Stimulated activated CD4-positive, alpha-beta T cell treated with anti-CD3 and anti-CD28 coated beads, Interleukin-2, amount 100 ng/mL, for 4 hours (primary cell): ENCODE data around the gene TMEM178A.
"Not testable (repeated sequence)": the region's sequence is repeated elsewhere in the genome, so short reads cannot be mapped to it uniquely, and the experiment has no call there.

Experiments
- DNase-seq: peaks from one replicate; pipeline ENCODE4 v3.0.0-alpha.2; 2020; ENCODE audit warnings: low read depth

Gene TMEM178A

DNA sequence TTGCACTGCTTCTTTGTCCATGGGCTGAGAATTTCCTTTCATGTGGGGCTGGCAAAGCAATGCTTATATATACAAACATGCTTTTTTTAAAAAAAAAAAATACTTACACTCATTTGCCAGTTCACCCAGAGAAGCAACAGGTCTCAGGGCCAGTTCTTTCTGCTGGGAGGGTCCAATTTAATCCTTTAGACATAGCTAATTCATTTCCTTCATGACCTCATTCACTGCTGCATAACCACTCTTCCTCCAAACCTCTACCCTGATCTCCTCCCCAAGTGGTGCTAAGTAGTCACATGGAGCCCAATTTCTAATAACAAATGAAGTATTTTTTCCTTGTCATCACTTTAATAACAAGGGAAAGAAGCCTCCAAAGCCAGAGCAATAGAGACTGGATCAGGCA, 17.1 kb upstream of the TMEM178A start:
- DNase-seq: no peak

DNA sequence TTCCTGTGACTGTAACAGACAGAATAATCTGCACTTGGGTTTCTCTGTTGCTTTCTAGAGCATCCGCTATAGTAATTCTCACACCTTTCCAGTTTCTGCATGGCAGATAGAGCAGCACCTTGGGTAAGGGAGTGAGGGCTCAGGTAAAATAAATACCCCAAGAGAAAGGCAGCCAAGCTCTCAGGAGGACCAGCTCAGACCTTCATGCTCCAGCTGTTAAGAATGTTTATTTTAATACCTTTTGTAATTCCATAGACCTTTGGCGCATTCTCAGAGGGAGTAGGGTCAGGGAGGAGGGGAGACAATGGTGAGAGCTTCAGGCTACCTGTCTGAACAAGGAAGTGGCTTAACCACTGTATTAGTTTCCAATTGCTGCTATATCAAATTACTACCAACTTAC, 16.2 kb upstream of the TMEM178A start:
- no peak for DNase-seq

DNA sequence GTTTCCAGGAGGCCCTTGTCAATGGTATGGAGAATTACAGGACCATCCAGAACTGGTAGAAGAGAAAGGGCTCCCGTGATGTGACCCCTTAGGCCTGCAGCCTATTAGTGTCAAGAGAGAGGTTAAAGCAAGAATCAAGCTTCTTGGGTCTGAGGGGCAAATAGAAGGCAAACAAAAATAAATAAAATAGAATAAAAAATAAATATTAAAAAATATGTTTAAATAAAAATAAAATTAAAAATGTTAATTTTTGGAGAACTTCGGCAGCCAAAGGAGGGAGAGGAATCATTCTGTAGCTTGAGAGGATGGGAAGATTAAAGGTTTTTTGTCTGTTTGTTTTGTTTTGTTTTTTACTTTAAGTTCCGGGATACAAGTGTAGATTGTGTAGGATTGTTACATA, 15.2 kb upstream of the TMEM178A start:
- no peak for DNase-seq

GRCh38 chr2:39656215-39656614, 9.5 kb upstream of the TMEM178A start:
- not testable (repeated sequence) for DNase-seq

- DNase-seq: no peak
These were observed 8.3 kb upstream of the TMEM178A start for GRCh38 chr2:39657287-39657937.

GRCh38 chr2:39658371-39658770, 7.3 kb upstream of the TMEM178A start:
- no peak for DNase-seq

DNA sequence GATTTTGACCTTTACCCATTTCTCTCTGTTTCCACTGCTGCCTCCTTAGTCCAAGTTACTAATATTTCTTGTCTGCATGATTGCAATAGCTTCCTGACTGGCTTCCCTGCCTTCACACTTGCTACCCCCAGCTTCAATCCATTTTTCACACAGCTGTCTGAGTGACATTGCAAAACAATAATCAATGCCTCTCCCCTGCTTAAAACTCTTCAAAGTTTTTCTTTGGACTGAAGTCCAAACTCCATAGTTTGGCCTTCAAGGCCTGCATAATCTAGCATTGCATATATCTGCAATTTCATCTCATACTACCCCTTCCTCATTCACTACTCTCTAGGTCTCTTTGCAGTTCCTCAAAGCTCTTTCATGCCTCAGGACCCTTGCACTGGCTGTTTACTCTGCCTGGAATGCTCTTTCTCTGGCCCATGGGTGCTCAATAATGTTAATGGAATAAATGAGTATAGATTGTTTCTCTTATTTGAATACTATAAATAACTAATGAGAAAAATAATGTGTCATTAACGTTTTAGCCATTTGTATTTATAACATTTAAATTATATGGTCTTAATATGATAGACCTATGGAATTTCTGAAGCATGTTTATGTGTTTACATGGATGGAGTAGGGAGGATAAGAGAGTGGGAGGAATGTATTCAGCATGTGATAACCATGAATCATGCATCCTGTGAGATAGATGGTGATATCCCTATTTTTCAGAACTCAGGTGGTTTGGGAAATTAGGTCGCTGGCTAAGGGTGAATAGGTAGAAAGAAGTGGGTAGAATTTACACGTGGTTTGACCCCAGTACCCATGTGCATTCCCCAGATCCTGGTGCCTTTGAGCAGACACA, 5.7 kb upstream of the TMEM178A start:
- no peak for DNase-seq

DNA sequence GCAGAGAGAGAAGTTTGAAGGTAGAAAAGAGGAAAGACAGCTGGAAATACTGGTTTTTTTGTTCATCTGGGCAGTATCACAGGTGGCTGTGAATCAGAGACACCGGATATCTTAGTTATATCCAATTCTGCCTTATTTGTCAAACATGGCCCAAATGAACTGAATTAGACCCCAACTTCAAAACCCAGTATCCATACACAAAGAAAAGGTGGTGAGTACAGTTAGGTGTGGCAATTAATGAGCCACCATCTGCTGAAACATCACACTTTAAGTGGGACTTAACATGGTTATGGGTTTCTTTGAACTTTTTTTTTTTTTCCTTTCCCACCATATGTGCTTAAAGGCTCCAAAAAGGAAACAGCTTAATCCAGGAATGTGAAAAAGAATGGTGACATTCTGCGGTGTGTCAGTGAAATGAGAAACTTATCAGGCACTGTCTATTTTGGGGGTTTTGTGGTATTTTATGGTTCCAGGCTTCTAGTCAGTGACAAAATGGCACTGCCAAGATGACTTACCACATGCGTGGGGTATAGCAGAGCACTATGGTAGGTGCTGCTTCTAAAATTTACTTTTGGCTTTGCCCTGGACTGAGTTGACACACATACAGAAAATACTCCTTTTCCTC, 5.0 kb upstream of the TMEM178A start:
- DNase-seq: no peak

GRCh38 chr2:39661826-39662225, 3.9 kb upstream of the TMEM178A start:
- DNase-seq: no peak

GRCh38 chr2:39663187-39663930, 2.4 kb upstream of the TMEM178A start:
- no peak for DNase-seq

DNA sequence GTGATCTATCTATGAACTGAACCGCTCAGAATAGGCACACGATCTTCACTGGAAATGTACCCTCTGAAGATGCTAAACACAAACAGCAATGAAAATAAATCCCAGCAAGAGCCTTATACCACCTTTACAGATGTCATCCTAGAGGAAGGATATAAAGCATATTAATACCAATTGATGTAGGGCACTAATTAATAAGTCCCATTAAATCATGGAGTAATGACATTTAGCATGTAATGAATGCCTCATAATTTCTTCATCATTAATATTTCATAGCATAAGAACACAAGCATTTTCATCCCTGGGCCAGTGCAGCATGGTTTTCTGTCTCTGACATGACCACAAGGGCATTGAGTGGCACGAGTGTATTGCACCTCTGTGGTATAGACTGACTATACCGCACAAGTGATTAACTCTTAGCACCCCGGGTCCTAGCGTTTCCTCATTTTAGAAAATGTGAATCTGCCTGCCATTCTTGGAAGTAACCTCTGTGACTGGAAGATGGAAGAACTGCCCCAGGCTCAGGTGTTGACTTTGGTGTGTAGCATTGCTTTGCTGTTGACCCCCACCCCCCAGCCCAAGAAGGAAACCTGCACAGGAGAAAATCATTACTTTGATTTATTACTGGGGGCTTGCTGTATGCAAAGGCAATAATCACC, 1.4 kb upstream of the TMEM178A start:
- DNase-seq: no peak

DNA sequence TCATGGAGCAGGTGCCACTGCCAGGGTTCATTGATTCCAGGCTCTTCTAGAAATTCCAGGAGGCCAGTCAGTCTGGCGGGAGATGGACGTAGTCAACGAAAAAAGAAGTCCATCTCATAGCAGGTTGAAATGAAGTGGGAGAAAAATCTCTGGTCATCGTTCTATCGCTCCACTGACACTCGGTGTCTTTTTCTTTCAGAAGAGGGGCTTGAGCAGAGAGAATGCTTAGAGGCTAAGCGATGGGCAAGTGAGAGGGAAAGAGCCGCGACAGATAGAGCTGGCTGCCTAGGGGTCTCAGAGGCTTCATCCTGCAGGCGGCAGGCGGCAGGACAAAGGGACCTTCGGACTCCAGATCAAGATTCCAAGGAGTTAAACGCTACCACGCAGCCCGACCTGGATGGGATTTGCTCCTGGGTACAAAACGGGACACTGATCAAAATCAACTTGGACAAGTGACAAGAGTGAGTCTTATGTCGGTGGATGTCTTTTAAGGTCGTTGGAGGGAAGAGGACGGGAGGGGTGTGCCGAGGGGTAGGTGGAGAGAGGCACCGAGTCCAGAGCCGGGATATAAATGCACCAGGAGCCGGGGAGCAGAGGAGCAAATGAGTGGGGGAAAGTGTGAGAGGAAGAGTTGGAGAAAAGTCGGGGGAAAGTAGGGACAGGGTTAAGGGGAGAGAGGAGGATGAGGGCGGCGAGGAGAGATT, 677 bp upstream of the TMEM178A start:
- DNase-seq: no peak

DNA sequence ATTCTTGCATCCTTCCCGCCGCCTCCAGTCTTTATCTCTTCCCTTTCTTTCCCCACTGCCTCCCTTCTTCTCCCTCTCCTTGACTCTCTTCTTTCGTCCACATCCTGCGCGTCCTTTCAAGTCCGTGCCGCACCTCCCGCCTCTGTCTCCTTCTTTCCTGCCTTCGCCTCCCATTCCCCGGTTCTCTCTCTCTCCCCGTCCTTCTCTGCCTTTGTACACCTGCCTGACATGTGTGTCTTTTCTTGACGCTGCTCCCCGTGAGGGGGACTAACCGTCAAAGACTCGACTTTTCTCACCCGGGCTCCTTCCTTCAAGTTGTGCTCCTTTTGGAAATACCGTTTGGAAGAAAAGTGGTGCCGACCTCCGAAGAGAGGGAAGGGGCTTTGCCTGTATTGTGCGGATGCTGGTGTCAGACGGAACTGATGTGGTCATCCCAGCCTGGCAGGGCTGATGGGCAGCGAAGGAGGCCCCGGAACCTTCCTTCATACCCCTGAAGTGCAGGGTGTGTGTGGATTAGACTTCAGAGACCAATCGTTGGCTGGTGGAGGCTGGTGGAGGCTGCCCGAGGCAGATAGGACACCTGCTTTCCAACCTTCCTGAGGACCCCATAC, 879 bp downstream of the TMEM178A start:
- DNase-seq: no peak

- DNase-seq: no peak
These were observed 1.6 kb downstream of the TMEM178A start for GRCh38 chr2:39667104-39667885.

DNA sequence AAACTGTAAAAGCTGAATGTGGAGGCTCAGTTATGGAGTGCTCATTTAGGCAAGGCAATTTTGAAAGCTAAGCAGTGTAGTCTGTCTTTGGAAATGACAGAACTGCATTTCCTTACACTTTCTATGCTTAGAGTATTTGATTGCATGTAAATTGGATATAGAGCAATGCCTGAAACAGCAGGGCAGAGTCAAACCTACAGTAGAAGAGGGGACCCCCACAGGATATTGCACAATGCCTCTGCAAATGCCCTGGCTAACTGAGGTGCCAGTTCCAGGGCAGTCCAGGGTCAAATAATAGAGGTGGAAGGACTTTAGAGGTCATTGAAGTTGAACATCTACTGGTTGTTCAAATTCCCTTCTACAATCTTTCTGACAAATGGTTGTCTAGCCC, 2.2 kb downstream of the TMEM178A start:
- DNase-seq: no peak

DNA sequence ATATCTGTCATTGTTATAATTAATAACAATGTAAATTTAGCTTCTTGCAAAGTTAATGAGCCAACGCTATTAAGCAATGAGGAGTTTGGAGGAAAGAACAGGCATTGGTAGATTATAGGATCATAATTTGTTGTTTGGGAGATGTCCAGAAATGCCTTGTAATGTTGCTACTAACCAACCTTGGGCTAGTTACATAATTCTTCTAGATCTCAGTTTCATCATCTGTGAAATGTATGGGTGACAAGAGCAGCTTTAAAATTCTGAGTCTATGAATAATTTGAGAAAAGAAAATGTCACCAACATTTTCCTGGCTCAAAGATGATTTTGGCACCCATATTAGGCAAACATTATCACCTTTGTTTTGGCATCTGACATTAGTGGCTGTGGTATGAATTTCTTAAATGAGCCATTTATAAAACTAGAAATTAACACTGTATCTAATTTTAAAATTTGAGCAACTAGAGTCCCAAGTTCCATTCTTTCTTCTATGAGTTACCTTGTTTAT, 2.9 kb downstream of the TMEM178A start:
- no peak for DNase-seq

GRCh38 chr2:39671604-39672003, 5.9 kb downstream of the TMEM178A start:
- no peak for DNase-seq

DNA sequence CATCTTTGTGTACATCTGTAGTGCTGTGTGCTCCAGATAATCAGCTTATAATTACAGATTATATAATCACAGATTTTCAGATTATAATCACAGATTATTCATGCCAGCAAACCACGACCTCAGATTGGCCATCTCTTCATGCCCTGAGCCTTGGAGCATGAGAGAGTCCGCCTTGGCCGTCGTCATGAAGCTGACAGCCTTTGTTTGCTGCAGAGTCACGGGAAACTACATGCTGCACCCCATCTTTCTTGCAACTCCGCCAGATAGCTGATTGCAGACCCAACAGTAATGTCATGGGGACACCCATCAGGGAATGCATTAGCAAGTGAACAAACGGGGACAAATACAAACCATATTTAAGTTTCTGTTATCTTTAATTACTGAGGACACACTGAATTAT, 7.3 kb downstream of the TMEM178A start:
- no peak for DNase-seq

- no peak for DNase-seq
These were observed 10.6 kb downstream of the TMEM178A start for GRCh38 chr2:39676342-39676741.

DNA sequence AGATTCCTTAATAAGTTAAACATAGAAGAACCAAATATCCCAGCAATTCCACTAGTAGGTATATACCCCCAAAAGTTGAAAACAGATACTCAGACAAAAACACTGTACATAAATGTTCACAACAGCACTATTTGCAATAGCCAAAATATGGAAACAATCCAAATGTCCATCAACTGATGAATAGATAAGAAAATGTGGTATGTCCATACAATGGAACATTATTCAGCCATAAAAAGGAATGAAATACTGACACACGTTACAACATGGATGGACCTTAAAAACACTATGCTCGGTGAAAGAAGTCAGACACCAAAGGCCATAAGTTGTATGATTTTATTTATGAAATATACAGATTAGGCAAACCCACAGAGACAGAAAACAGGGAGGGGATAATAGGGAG, 12.5 kb downstream of the TMEM178A start:
- DNase-seq: no peak
